ENCODE data around the gene LRTM1. TPM values are rescaled to one million over a fixed set of nuclear protein-coding genes. Genes with fewer than 3 reads are reported as not detected.

LRTM1 gene
- total and polyA plus RNA-seq, 7 donors: not detected

DNA sequence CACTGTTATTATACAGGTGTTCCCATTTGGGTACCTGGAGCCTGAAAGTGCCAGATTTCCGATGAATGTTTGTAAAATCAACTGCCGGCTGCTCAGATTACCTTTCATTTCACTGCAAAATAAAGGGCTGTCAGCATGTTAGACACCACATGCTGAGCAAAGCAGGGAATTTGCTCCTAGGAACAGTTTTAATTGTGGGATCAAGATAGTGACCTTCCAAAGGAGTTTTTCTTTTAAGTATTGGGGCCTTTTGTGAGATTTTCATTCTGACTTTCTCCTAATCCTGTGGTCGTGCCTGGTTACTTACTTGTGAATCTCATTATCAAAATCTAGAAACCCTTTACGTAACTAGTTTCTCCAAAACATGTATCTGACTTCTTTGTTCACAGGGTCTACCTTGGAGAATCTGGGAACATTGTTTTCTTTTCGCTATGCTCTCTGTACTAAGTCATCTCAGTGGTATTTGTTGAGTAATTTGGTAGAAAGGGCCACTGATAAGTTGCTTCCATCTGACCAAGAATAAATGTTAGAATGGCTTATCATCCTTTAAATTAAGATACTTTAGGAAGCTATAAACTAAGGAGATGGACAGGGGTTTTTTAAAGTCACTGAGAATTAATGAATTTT lies 40.8 kb upstream of the LRTM1 start:
- no peaks in the 10 kb centered on the region for H3K4me1 ChIP-seq
- H3K27me3 ChIP-seq: no peaks in the 10 kb centered on the region
- 91 to 92% methylated on average over 5 of the region's 5 CpGs for WGBS, 2 donors

DNA sequence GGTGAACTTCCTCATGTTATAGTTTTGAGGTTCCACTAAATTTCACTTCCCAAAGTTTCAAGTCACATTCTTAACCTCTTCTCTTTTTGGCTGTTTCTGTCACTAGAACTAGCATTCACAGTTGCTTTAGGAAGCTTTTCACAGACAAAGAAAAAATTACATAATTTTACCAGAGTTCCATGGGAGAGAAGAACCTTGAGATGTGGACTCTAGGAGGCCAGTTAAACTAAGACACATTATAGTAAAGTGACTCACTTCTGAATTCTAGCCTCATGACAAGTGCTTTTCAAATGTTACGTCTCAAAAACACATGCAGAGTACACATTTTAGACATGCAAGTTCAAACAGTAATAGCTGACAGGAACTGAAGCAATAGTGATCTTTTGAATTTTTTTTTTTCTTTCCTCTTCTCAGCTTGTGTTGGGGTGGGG lies 39.9 kb upstream of the LRTM1 start:
- no peaks in the 10 kb centered on the region for H3K9me3 ChIP-seq
- no peak overlapping the region for H3K4me3 ChIP-seq
- no peak overlapping the region for H3K27ac ChIP-seq
- no peaks in the 10 kb centered on the region for H3K27me3 ChIP-seq
- DNase-seq: no peak
- TF ChIP-seq EP300 (IDR thresholded peaks at IDR 0.05): no peak
- TF ChIP-seq POLR2A (IDR thresholded peaks at IDR 0.05): no peak
- TF ChIP-seq, protein P1, sequence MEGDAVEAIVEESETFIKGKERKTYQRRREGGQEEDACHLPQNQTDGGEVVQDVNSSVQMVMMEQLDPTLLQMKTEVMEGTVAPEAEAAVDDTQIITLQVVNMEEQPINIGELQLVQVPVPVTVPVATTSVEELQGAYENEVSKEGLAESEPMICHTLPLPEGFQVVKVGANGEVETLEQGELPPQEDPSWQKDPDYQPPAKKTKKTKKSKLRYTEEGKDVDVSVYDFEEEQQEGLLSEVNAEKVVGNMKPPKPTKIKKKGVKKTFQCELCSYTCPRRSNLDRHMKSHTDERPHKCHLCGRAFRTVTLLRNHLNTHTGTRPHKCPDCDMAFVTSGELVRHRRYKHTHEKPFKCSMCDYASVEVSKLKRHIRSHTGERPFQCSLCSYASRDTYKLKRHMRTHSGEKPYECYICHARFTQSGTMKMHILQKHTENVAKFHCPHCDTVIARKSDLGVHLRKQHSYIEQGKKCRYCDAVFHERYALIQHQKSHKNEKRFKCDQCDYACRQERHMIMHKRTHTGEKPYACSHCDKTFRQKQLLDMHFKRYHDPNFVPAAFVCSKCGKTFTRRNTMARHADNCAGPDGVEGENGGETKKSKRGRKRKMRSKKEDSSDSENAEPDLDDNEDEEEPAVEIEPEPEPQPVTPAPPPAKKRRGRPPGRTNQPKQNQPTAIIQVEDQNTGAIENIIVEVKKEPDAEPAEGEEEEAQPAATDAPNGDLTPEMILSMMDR (IDR thresholded peaks at IDR 0.05): no peak
- TF ChIP-seq POLR2AphosphoS5 (IDR thresholded peaks at IDR 0.05): no peak
- intact Hi-C loops (cut with DNase I): no loop called here
- H3K36me3 ChIP-seq: no peaks in the 10 kb centered on the region
- 62 to 85% methylated on average over 1 of the region's 1 CpG for WGBS, 2 donors
- H3K4me1 ChIP-seq: no peaks in the 10 kb centered on the region

More for the DNA sequence above, 40.8 kb upstream of the LRTM1 start:
- H3K9me3 ChIP-seq: no peaks in the 10 kb centered on the region
- no peaks in the 10 kb centered on the region for H3K36me3 ChIP-seq
- TF ChIP-seq POLR2AphosphoS5 (IDR thresholded peaks at IDR 0.05) (no peak), POLR2A (IDR thresholded peaks at IDR 0.05) (no peak), EP300 (IDR thresholded peaks at IDR 0.05) (no peak)
- TF ChIP-seq, protein P1 (IDR thresholded peaks at IDR 0.05): no peak
- DNase-seq: no peak
- no peak overlapping the region for H3K27ac ChIP-seq
- intact Hi-C loops (cut with DNase I): no loop called here
- H3K4me3 ChIP-seq: no peak overlapping the region

DNA sequence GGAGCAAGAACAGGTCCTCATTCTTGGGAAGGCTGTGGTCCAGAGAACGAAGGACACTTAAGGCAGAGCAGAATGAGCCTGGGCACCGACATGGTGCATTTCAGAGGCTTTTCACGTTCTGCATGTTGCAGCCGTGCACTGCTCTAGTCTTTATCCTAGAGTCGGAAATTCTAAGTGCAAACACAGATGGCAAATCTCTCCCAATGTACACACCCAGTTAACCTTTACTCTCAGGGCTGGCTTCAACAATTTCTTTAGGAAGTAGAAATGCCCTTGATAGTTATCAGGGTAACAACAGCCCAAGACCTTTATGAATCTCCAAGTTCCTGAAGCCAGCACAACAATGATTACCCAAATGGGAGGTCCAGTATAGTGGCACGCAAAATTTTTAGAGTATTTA lies 39.1 kb upstream of the LRTM1 start:
- TF ChIP-seq, protein P1 (IDR thresholded peaks at IDR 0.05): no peak
- TF ChIP-seq EP300 (IDR thresholded peaks at IDR 0.05): no peak
- no peak for TF ChIP-seq POLR2AphosphoS5 (IDR thresholded peaks at IDR 0.05)
- no peak for TF ChIP-seq POLR2A (IDR thresholded peaks at IDR 0.05)
- Histone ChIP-seq H3K4me1 (no peaks in the 10 kb centered on the region), H3K27me3 (no peaks in the 10 kb centered on the region), H3K9me3 (no peaks in the 10 kb centered on the region), H3K4me3 (no peak overlapping the region), H3K27ac (no peak overlapping the region), H3K36me3 (no peaks in the 10 kb centered on the region)
- intact Hi-C loops (cut with DNase I): no loop called here
- DNase-seq: no peak
- 17 to 62% methylated on average over 6 of the region's 6 CpGs for WGBS, 2 donors

DNA sequence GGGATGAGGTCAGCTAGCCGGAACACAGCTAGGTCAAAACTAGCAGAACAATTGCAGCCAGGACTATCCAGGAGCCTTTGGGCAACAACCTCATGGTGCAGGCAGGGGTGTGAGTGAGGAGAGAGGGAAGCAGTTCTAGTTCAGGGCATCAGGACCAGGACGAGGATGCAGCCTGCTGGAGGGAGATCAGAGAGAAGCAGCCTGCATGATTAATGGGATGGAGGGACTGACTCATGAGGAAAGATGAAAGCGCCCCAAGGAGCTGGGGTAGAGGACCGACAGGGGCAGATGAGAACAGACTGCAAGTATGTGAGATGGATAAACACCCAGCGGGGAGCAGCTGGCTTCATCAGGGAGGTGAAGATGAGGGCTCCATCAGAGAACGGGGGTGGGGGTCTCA lies 37.9 kb upstream of the LRTM1 start:
- intact Hi-C loops (cut with DNase I): no loop called here
- TF ChIP-seq, protein P1 (IDR thresholded peaks at IDR 0.05): no peak
- Histone ChIP-seq H3K4me1 (no peaks in the 10 kb centered on the region), H3K36me3 (no peaks in the 10 kb centered on the region), H3K9me3 (no peaks in the 10 kb centered on the region), H3K27ac (no peak overlapping the region), H3K4me3 (no peak overlapping the region), H3K27me3 (no peaks in the 10 kb centered on the region)
- 83 to 91% methylated on average over 6 of the region's 6 CpGs for WGBS, 2 donors
- no peak for DNase-seq

DNA sequence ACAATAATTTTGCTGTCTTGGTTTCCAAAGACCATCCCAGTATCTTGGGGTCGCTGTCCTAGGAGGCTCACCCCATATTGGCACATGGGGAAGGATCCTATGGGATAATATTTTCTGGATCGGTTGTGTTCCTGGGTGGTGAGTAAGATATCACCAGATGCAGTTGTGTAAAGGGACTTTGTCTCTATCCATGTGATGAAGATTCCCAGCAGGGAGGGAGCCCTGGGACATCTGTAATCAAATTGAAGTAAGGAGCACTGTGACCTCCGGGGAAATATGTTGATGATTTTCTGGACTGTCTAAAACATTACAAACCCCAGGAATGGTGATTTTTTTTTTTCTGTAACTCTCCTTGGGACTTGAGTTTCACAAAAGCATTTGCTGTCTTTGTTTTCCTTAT lies 36.2 kb upstream of the LRTM1 start:
- H3K4me3 ChIP-seq: no peak overlapping the region
- H3K36me3 ChIP-seq: no peaks in the 10 kb centered on the region
- no peak for DNase-seq
- no peaks in the 10 kb centered on the region for H3K9me3 ChIP-seq
- H3K27me3 ChIP-seq: no peaks in the 10 kb centered on the region
- no peak for TF ChIP-seq POLR2AphosphoS5 (IDR thresholded peaks at IDR 0.05)
- TF ChIP-seq EP300 (IDR thresholded peaks at IDR 0.05): no peak
- TF ChIP-seq, protein P1 (IDR thresholded peaks at IDR 0.05): no peak
- TF ChIP-seq POLR2A (IDR thresholded peaks at IDR 0.05): no peak
- WGBS, 2 donors: 90 to 92% methylated on average over 3 of the region's 3 CpGs
- H3K4me1 ChIP-seq: no peaks in the 10 kb centered on the region
- intact Hi-C loops (cut with DNase I): no loop called here
- no peak overlapping the region for H3K27ac ChIP-seq

Data from sigmoid colon (tissue), 7 donors.